NCI-H526 (cell line): ENCODE measurements around the gene STKLD1.
"Not testable (repeated sequence)": the region's sequence is repeated elsewhere in the genome, so short reads cannot be mapped to it uniquely, and the experiment has no call there.

ENCODE experiments used
- DNase-seq, 2 experiments: peaks; one replicate each; lab custom pipeline; 2025; lab: John Stamatoyannopoulos, UW

Gene STKLD1

DNA sequence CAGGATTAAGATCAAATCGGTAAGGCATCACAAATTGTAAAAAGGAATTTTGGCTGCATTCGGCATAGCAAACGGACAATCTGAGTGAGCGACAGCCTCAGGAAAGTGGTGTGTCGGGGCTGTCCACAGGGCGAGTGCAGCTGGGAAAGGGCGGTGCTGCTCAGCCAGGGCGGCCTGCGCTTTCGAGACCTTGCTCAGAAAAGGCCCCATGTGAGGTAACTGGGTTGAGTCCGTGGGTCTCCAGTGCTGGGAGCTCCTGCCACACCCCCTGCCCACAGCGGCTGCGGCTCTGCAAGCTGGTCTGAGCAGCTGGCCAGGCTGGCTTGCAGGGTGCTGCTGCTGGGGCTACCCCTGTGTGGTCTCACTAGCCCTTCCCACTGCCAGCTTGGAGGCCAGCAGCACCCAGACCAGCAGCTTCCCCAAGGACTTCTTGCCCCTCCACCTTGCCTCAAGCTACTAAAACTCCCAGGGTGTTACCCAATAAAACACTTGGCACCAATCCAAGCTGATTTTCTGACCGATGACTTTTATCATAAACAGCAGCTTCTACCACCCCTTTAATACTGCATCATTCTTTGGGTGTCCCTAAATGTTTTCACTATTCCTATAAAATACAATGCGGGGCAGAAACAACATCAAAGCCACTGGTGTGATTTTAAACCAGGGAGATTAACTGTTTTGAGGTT is 13.7 kb upstream of the STKLD1 start:
- no peak for DNase-seq

GRCh38 chr9:133366435-133366834 is 9.7 kb upstream of the STKLD1 start:
- DNase-seq = no peak

GRCh38 chr9:133367221-133367620 is 8.9 kb upstream of the STKLD1 start:
- DNase-seq = no peak

- DNase-seq = no peak
These were observed 8.4 kb upstream of the STKLD1 start for GRCh38 chr9:133367778-133368177.

DNA sequence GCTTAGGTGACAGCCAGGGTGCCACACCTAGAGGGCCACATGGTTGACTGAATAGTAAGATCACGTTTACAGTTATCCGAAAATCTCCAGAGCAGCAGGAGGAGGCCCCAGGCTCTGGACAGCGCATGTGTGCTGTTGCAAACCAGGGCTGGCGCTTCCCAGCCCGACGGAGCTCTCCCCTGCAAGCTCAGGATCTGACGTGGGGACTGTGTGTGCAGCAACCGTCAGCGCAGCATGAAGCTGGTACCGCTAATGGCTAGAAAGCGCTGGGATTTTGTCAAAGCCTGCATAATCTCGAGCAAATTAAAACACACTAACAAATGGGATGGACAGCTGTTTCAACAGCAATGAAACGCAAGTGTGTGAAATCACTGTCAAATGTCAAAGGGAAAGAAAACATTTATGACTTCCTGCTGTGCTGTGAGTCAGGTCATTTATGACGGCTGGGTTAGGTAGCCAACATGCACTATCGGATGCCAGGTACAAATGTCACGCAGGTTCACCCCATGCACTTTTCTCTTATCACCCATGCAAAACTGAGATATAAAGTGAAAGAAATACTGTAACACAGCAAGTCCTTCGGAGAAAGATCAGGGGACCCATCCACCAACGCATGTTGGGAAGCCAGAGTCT is 7.8 kb upstream of the STKLD1 start:
- DNase-seq = no peak

DNA sequence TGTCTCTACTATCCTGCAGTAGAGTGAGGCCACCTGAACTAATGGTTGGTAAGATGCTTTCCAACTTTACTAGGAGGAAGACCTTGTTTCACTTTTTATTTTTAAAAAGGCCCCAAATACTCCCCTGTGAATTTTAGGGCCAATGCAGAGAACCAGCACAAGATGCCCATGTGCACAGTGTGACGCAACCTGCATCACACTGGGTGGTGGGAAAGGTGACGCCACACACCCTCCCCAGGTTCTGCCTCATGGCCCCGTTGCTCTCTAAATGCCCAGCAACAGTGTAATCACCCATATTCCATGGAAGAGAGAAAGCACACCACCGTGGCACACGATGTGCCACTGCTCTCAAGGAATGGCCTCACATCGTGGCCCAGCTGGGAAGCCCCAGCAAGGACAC is 6.7 kb upstream of the STKLD1 start:
- no peak for DNase-seq

DNA sequence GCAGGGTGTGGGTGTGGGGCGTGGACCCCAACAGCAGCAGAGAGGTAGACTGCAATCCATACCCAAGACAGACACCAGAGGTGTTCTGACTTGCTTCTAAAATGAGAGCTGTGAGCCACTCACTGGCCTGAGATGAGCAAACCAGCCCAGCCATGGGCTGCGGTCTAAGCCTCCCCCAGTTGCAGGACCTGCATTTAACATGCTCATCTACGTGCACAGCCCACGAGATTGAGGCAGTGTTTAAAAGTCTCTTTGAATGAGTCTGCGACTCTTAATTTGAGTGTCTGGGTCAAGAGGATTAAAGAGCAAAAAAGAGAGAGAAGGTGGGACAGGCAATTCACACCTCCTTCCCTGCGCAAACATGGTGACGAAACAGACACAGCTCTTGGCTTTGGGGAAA is 6.2 kb upstream of the STKLD1 start:
- no peak for DNase-seq

DNA sequence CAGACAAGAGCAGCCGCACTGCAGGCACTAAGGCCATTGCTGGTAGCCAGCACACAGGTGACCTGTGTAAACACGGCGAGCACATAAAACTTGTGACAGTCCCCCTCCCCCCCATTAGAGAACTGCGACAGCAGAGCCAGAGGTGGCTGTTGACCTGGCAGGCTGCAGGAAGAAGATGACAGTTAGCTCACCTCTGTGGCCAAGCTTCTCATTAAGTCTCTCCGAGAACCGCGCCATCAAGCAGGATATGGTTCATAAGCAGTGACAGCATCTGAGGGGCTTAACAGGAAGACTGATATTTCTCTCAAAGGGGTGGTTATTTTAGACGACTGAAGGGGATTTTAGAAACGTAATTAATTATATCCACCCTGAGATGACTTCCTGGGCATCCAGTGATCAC is 5.5 kb upstream of the STKLD1 start:
- no peak for DNase-seq

GRCh38 chr9:133371261-133371711 is 4.9 kb upstream of the STKLD1 start:
- DNase-seq = no peak

GRCh38 chr9:133372144-133372543 is 4.0 kb upstream of the STKLD1 start:
- DNase-seq = no peak

DNA sequence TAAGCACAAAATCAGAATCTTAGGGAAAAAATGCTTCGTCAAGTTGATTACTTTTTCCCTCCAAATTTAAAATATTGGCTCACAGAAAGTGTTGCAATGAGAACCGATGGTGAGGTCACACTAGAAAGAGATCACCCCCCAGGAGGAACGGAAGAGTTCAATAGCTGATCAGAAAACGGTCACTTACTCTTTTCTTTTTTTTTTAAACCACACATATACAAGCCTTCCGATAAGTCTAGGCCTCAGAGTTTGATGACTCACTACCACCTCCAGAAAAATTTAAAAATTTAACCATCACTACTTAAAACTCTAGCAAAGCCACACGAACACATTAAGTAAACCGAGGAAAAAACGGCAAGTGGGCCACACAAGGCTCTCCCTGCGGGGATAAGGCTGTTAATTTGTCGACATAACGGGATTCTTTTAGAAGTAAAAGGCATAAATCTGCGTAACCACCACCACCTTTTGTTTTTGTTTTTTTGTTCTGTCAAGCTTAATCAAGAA is 1.5 kb upstream of the STKLD1 start:
- DNase-seq = no peak

DNA sequence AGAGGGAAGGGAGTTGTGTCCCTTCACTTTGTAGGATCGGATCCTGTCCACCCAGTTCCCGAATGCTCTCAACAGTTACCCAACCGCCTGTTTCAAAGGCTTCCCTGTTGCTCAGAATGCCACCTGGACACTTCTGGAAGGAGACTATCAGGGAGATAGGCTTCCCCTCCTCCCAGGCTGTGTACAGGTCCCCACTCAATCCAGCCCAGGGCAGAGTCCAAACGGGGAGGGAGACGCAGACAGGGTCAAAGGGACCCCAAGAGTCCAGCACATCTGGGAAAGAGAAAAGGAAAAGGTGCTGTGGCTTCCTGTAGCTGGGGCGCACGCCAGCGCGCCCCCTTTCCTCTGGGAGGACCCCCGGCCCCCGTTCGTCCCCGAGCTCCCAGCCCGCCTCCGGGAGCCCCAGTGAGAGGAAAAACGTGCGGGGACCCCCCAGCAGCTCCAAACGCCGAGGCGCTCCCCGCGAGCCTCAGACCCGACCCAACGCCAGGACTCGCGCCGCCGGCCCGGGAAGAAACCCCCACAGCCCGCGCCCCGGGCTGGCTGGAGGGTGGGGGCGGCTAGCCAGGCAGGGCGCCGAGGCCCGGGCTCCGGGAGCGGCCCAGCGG is 946 bp upstream of the STKLD1 start:
- DNase-seq = peak in 1 of 2 experiments; percentile 61

DNA sequence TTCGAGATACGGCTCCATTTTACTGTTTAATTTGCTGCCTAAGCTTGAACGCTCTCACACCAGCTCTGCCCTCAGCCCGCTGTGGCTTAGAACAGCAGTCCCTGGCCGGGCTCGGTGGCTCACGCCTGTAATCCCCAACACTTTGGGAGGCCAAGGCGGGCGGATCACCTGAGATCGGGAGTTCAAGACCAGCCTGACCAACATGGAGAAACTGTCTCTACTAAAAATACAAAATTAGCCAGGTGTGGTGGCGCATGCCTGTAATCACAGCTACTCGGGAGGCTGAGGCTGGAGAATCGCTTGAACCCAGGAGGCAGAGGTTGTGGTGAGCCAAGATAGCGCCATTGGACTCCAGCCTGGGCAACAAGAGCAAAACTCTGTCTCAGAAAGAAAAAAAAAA is 1.1 kb downstream of the STKLD1 start:
- not testable (repeated sequence) for DNase-seq

GRCh38 chr9:133377721-133378216 is 1.6 kb downstream of the STKLD1 start:
- DNase-seq = no peak

GRCh38 chr9:133378408-133378962 is 2.3 kb downstream of the STKLD1 start:
- DNase-seq = no peak

DNA sequence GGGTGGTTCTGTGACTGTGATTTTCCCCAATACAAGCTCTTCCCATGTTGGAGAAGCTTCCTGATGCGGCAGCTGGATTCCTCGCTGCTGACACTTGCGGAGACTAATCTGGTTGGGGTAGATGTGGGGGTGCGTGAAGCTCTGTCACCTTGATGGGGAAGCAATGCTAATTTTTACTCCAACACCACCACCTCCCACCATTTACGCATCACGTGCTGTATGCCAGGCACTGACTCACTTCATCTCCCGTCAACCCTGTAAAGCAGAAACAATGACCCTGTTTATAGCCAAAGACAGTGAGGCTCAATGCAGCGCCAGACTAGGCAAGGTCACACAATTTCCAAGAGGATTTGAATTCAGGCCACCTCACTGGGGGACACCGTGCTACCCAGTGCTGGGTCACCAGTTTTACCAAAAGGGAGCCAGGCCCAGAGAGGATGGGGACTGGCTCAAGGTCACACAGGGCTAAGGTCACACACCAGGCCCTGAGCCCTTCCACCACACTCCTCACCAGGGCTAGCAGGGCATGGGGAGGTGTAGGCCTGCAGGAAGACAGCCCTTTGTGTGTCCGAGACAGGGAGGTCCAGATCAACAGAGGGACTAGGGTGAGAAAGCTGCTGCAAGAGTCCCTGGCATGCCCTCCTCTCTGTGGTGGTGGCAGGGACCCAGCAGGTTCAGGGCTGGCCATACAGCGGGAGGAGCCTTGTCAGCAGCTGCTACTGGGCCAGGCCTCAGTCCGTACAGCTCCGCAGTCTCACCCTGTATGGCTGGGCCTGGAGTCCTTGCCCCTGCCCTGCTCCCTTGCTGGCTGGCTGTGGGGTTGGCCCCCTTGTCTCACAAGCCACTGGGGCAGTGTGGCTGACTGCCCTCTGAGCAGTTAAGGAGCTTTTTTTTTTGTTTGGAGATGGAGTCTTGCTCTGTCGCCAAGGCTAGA is 3.3 kb downstream of the STKLD1 start:
- no peak for DNase-seq

DNA sequence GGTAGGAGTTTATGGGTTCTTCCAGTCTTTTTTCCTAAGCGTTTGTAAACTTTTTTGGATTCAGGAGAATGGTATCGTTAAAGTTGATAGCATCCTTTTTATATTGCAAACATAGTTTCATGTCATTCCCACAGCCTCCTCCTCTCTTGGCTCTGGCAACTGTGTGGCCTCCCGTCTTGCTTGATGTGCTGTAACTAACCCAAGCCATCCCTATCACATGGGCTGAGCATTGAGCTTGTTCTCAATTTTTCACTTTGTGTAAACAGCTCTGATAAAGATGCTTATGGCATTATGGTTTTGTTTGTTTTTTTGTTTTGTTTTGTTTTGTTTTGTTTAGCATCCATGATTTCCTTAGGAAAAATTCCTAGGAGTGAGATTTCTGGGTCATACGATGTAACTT is 4.6 kb downstream of the STKLD1 start:
- DNase-seq = no peak

- DNase-seq = no peak
These were observed 6.5 kb downstream of the STKLD1 start for GRCh38 chr9:133382507-133383141.

DNA sequence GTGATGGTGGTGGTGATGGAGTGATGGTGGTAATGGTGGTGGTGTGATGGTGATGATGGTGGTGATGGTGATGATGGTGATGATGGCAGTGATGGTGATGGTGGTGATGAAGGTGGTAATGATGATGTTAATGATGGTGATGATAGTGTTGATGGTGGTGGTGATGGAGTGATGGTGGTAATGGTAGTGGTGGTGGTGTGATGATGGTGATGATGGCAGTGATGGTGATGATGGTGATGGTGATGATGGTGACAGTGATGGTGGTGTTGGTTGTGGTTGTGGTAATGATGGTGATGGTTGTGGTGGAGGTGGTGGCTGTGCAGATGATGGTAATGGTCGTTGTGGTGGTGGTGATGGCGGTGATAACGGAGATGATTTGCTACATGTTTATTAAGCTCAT is 7.3 kb downstream of the STKLD1 start:
- no peak for DNase-seq

DNA sequence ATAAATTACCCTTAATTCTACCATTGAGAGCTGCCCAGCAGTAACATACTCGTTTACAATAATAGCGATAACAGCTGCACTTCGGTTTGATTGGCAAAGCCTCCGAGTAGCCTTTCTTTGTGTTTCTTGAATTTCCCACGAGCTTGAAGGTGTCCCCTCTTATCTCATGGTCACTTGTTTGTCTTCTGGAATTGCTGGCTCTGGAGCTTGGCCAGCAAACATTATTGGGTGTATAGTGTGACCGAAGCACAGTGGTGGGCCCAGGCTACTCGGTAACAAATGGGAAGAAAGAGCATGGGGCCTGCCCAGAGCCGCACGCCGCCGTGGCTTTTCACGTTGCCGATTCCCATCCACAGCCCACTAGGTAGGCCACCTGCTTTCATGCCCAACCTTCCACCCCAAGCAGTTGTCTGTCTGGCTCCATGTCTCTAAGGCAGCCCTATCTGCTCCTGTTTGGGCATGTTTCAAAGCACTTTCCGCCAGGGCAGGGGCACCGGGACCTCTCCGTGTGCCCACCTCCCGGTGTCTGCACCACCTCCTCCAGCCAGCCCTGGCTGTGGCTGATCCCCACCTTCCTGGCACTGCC is 8.7 kb downstream of the STKLD1 start:
- no peak for DNase-seq

GRCh38 chr9:133385452-133385851 is 9.3 kb downstream of the STKLD1 start:
- no peak for DNase-seq
